Adrenal gland (tissue), 5 donors: Measurements from ENCODE around the gene MARCHF6.

Source experiments
- CTCF ChIP-seq, 6 experiments: fragments of 450-650 bp in 4 of 6; fragments of 200-600 bp in 2 of 6; sonication (generic) in 1 of 6; IDR thresholded peaks; 1 replicate in 5 of 6; 2 replicates in 1 of 6; pipeline versions ENCODE4 v1.5.1 to v1.8.0; 2016 to 2021; ENCODE audit warnings: antibody characterized with exemption in 6 of 6, mild to moderate bottlenecking in 2 of 6, moderate library complexity in 1 of 6
- POLR2A ChIP-seq, 2 donors: fragments of 450-650 bp; IDR thresholded peaks; one replicate each; pipeline ENCODE4 v1.6.1; 2017; ENCODE audit warnings: antibody characterized with exemption in 2 of 2, mild to moderate bottlenecking in 2 of 2, moderate library complexity in 1 of 2
- donor health status: DM: no; HTN: no; CAD: no.

GRCh38 chr5:10377081-10377480, 23.6 kb downstream of the MARCHF6 start:
- TF ChIP-seq CTCF (IDR thresholded peaks at IDR 0.05) = no peak
- TF ChIP-seq POLR2A (IDR thresholded peaks at IDR 0.05) = no peak
